GM12875 (cell line): ENCODE data around the gene SPIRE2.

Experiments used
- H3K4me3 ChIP-seq: one replicate; pipeline ENCODE4 v1.5.1; 2011; ENCODE audit warnings: low read depth, low read length, control low read depth
- CTCF ChIP-seq: IDR thresholded peaks from 2 replicates; pipeline ENCODE4 v1.5.1; 2011; ENCODE audit warnings: low read depth, mild to moderate bottlenecking, control low read depth, inconsistent platforms, low read length, moderate library complexity, borderline replicate concordance; ENCODE audit not compliant: insufficient read depth

The SPIRE2 gene

GRCh38 chr16:89899879-89900481, 71.7 kb downstream of the SPIRE2 start:
- no peak for TF ChIP-seq CTCF
- no peak overlapping the region for H3K4me3 ChIP-seq

- no peak for TF ChIP-seq CTCF
- no peak overlapping the region for H3K4me3 ChIP-seq
Observed at GRCh38 chr16:89900885-89901284, 72.6 kb downstream of the SPIRE2 start.

- TF ChIP-seq CTCF: no peak
- no peak overlapping the region for H3K4me3 ChIP-seq
Observed at GRCh38 chr16:89902980-89903379, 74.7 kb downstream of the SPIRE2 start.

- no peak for TF ChIP-seq CTCF
- no peak overlapping the region for H3K4me3 ChIP-seq
Observed at GRCh38 chr16:89903908-89904515, 75.7 kb downstream of the SPIRE2 start.

- no peak overlapping the region for H3K4me3 ChIP-seq
- no peak for TF ChIP-seq CTCF
Observed at GRCh38 chr16:89904606-89905510, 76.6 kb downstream of the SPIRE2 start.

- no peak for TF ChIP-seq CTCF
Observed at GRCh38 chr16:89905511-89906139, 77.3 kb downstream of the SPIRE2 start.

More at GRCh38 chr16:89905511-89906139, 77.3 kb downstream of the SPIRE2 start:
- H3K4me3 ChIP-seq: no peak overlapping the region
